Retina (tissue), 1 donor: ENCODE data around the gene CUTA.

Experiments
- DNase-seq: peaks from one replicate; pipeline ENCODE4 v3.0.0-alpha.2; 2016

Gene CUTA

GRCh38 chr6:33420491-33421343 is 2.8 kb upstream of the CUTA start:
- DNase-seq: peak; percentile 13

- peak; percentile 74 for DNase-seq
Observed at GRCh38 chr6:33419580-33420490, 1.9 kb upstream of the CUTA start, which contains the start of gene SYNGAP1. Gene SYNGAP1 (plus strand): TSS chr6:33420065. CDS start chr6:33420265, 200 bp downstream.

- no peak for DNase-seq
Observed at GRCh38 chr6:33418690-33419291, 884 bp upstream of the CUTA start.

GRCh38 chr6:33417128-33417902 is 592 bp downstream of the CUTA start:
- DNase-seq: no peak

- DNase-seq: no peak
Observed at GRCh38 chr6:33416386-33417127, 1.4 kb downstream of the CUTA start.

- no peak for DNase-seq
Observed at GRCh38 chr6:33415831-33416230, 2.1 kb downstream of the CUTA start.

GRCh38 chr6:33414592-33415271 is 3.2 kb downstream of the CUTA start:
- DNase-seq: no peak

- no peak for DNase-seq
Observed at GRCh38 chr6:33413241-33414120, 4.4 kb downstream of the CUTA start.

- DNase-seq: no peak
Observed at GRCh38 chr6:33412140-33413009, 5.5 kb downstream of the CUTA start.

- no peak for DNase-seq
Observed at GRCh38 chr6:33411632-33412005, 6.3 kb downstream of the CUTA start.

GRCh38 chr6:33410711-33411631 is 6.9 kb downstream of the CUTA start, which contains the start of gene PHF1:
Gene PHF1 (plus strand): TSS chr6:33411014. CDS start chr6:33412264, 1,250 bp downstream.
- DNase-seq: peak; percentile 79

GRCh38 chr6:33410050-33410710 is 7.7 kb downstream of the CUTA start:
- DNase-seq: peak; percentile 97

- no peak for DNase-seq
Observed at GRCh38 chr6:33407132-33407718, 10.7 kb downstream of the CUTA start.

- no peak for DNase-seq
Observed at GRCh38 chr6:33406126-33406525, 11.8 kb downstream of the CUTA start.

- no peak for DNase-seq
Observed at GRCh38 chr6:33405386-33405940, 12.4 kb downstream of the CUTA start.

- no peak for DNase-seq
Observed at GRCh38 chr6:33404884-33405283, 13.0 kb downstream of the CUTA start.
